ENCODE results near the gene ABCA7. TPM values are rescaled to one million over a fixed set of nuclear protein-coding genes. Genes with fewer than 3 reads are reported as not detected.

ABCA7 gene
- total RNA-seq, 1 donor from 2014 or later = 51.0 TPM

DNA sequence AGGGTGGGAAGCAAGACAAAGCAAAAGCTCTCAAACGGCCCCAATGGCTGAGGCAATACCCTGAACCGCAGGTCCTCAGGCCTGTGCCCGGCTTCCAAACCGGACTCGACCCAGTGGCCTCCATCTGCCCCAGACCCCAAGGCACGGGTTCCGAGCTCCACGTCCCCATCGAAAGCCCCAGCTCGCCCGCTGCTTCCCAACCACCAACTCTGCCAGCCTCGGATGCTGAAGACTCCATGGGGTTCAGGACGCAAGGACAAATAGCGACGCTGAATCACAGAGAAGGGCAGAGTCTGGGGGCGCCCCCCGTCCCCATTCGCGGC, 54.7 kb downstream of the ABCA7 start:
- TF ChIP-seq, protein P1, sequence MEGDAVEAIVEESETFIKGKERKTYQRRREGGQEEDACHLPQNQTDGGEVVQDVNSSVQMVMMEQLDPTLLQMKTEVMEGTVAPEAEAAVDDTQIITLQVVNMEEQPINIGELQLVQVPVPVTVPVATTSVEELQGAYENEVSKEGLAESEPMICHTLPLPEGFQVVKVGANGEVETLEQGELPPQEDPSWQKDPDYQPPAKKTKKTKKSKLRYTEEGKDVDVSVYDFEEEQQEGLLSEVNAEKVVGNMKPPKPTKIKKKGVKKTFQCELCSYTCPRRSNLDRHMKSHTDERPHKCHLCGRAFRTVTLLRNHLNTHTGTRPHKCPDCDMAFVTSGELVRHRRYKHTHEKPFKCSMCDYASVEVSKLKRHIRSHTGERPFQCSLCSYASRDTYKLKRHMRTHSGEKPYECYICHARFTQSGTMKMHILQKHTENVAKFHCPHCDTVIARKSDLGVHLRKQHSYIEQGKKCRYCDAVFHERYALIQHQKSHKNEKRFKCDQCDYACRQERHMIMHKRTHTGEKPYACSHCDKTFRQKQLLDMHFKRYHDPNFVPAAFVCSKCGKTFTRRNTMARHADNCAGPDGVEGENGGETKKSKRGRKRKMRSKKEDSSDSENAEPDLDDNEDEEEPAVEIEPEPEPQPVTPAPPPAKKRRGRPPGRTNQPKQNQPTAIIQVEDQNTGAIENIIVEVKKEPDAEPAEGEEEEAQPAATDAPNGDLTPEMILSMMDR (IDR thresholded peaks at IDR 0.05) = no peak
- H3K27ac ChIP-seq = peak overlapping the region; percentile 72
- H3K4me3 ChIP-seq = peak overlapping the region; percentile 91
- DNase-seq (peak; percentile 69), ATAC-seq (no peak)
- H3K4me1 ChIP-seq = peaks cover 30% of the 10 kb centered on the region
- intact Hi-C loops (cut with DNase I) = no loop called here
- peaks cover 36% of the 10 kb centered on the region for H3K36me3 ChIP-seq
- H3K27me3 ChIP-seq = no peaks in the 10 kb centered on the region
- H3K9me3 ChIP-seq = no peaks in the 10 kb centered on the region

DNA sequence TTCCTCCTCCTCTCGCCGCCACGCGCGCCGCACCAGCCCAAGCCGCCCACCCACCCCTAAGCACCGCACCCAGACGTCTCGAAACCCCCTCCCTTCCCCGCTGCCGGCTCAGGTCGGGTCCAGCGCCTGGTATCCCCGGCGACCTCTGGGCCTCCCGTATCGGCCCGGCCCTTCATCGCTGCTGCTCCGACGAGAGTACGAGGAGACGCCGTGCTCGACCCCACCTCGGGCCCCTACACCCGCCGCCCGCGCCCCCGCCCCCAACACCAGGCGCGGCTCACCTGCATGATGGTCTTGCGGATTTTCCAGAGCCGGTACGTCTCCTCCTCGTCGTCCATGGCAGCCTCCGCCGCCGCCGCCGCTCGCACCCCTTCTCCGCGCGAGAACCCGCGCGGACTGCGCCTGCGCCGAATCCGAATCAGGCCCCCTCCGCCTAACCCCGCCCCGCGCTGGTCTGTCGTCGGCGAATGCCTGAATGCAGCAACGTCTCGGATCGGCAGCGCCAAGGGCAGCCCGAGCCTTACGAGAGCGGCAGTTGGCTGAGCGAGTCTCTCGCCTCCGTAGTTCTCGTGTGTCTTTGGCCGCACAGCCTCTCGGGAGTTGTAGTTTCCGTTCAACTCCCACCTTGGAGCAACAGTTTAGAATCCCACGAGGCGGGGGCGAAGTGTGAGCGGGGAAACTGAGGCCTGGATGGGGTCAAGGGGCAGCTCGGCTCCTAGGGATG, 55.2 kb downstream of the ABCA7 start, which contains the start of gene POLR2E:
POLR2E (minus strand) TSS at position 398 of the 724 bp plus-strand sequence; CDS start at position 338, 60 bp downstream.
- ATAC-seq (peak; percentile 91), DNase-seq (peak; percentile 99)
- Histone ChIP-seq H3K9me3 (no peaks in the 10 kb centered on the region), H3K4me3 (peak within 1 kb of the TSS; percentile 91), H3K36me3 (peaks cover 30% of the 10 kb centered on the region), H3K27me3 (no peaks in the 10 kb centered on the region), H3K27ac (peak within 1 kb of the TSS; percentile 72), H3K4me1 (peaks cover 33% of the 10 kb centered on the region)
- TF ChIP-seq, protein P1 (IDR thresholded peaks at IDR 0.05) = no peak
- intact Hi-C loops (cut with DNase I) = no loop called here

DNA sequence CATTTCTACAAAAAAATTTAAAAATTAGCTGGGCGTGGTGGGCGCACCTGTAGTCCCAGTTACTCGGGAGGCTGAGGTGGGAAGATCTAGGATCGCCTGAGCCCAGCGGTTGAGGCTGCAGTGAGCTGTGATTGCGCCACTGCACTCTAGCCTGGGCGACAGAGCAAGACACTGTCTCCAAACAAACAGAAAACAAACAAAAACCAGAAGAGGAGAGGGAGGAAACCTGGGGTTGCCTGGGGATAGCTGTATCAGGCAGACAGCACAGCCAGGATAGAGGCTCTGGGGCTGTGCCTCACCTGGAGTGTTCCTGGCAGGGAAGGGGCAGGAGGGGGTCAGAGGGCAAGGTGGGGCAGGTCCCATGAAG, 57.9 kb downstream of the ABCA7 start:
- peak overlapping the region; percentile 96 for H3K27ac ChIP-seq
- peaks cover 11% of the 10 kb centered on the region for H3K36me3 ChIP-seq
- DNase-seq (peak; percentile 83), ATAC-seq (peak; percentile 36)
- peaks cover 58% of the 10 kb centered on the region for H3K4me1 ChIP-seq
- TF ChIP-seq, protein P1 (IDR thresholded peaks at IDR 0.05) = no peak
- no peak overlapping the region for H3K4me3 ChIP-seq
- H3K27me3 ChIP-seq = no peaks in the 10 kb centered on the region
- intact Hi-C loops (cut with DNase I) = no loop called here
- no peaks in the 10 kb centered on the region for H3K9me3 ChIP-seq

DNA sequence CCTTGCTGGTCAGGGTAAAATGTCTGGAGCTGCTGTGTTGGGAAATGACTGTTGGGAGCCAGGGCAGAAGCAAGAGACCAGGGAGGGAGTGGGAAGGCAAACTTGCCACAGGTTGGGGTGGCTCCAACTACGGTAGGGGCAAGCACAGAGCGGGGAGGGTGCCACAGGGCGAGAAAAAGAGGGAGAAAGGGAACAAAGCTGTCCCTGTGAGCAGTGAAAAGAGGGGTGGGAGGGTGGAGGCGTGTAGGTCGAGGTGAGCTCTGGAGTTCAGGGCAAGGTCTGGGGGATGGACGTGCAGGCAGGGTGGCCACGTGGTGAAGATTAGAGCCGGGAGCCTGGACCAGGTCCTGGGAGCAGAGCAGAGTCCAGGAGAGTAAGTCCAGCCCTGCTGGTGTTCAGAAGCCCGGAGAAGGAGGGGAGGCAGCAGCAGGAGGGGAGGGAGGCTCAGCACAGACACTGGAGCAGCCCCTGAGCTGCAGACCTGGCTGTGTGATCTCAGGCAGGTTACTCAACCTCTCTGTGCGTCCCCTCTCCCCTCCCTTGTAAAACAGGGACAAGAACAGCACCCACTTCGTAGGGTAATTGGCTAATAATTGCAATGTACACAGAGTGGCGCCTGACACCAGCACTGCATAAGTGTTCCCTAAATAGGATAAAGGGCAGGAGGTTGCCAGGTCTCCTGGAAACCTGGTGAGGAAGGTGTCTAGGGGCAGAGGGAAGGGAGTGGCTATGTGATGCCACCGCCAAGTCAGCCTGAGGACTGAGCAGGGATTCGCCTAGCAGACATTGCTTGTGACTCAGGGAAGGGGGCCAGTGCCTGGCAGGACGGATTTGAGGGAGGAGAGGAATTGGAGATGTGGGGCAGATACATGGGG, 58.5 kb downstream of the ABCA7 start:
- H3K4me1 ChIP-seq = peaks cover 63% of the 10 kb centered on the region
- H3K27ac ChIP-seq = peak overlapping the region; percentile 96
- intact Hi-C loops (cut with DNase I) = no loop called here
- ATAC-seq (peak; percentile 56), DNase-seq (peak; percentile 84)
- H3K4me3 ChIP-seq = no peak overlapping the region
- no peaks in the 10 kb centered on the region for H3K27me3 ChIP-seq
- H3K36me3 ChIP-seq = peaks cover 5% of the 10 kb centered on the region
- TF ChIP-seq, protein P1 (IDR thresholded peaks at IDR 0.05) = no peak
- no peaks in the 10 kb centered on the region for H3K9me3 ChIP-seq

DNA sequence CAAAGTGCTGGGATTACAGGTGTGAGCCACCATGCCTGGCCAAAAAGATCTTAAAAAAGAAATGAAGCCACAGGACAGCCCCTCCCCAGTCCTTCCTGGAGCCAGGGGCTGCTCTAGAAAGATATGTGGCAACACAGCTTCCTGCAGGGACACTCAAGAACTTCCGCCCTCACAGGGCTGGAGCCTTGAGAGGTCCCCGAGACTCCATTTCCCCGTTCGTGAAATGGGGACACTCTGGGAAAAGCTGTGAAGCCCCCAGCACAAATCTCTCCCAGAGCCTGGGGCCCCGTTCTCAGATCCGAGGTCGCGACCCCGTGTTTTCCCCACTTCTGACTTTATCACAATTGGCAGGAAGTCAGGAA, 61.4 kb downstream of the ABCA7 start:
- no peak for ATAC-seq
- Histone ChIP-seq H3K27ac (peak overlapping the region; percentile 96), H3K27me3 (no peaks in the 10 kb centered on the region), H3K4me1 (peaks cover 59% of the 10 kb centered on the region), H3K9me3 (no peaks in the 10 kb centered on the region), H3K36me3 (peaks cover 5% of the 10 kb centered on the region), H3K4me3 (peak overlapping the region; percentile 36)
- TF ChIP-seq, protein P1 (IDR thresholded peaks at IDR 0.05) = no peak
- DNase-seq = no peak
- intact Hi-C loops (cut with DNase I) = no loop called here
